HG02981 (cell line): ENCODE data around the gene SLC7A11.

Experiments
- ATAC-seq: cut with Tn5 transposase; IDR thresholded peaks from one replicate; pipeline ENCODE4 v1.9.1; 2021; ENCODE audit warnings: mild to moderate bottlenecking, moderate library complexity; ENCODE audit not compliant: unreplicated experiment

Gene SLC7A11

GRCh38 chr4:138242076-138242833 is at the start of gene SLC7A11:
Gene SLC7A11, minus strand, starts transcription at chr4:138242349. Its CDS starts 280 bp downstream, at chr4:138242069.
- peak; percentile 99 for ATAC-seq

DNA sequence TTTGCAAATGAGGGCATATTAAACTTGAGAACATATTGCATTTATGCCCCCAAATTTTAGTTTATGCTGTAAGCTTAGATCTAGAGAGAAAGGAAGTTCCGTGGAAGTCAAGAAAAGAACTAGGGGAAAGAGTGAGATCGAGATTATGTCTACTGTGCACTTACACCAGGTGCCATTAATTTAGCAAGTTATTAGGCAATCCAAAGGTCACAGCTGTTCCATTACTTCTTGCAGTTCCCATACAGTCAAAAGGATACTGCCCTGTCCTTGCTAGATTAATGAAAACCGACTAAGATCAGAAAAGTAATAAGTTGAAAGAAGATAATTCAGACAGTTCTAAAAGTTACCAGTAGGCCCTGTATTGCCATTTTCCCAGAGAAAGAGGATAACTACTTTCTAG is 49.3 kb upstream of the SLC7A11 start:
- no peak for ATAC-seq

DNA sequence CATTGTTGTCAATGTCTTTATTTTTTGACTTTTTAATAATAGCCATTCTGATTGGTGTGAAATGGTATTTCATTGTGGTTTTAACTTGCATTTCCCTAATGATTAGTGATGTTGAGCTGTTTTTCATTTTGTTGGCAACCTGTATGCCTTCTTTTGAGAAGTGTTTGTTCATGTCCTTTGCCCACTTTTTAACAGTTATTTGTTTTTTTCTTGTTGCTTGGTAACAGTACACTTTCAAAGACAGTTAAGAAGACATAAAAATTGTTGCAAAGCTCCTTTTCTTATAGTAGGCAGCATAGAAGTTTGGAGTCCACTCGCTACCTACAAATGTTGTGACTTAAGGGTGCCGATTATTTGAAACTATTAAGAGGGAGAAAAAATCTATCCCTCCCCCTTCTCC is 48.7 kb upstream of the SLC7A11 start:
- no peak for ATAC-seq

DNA sequence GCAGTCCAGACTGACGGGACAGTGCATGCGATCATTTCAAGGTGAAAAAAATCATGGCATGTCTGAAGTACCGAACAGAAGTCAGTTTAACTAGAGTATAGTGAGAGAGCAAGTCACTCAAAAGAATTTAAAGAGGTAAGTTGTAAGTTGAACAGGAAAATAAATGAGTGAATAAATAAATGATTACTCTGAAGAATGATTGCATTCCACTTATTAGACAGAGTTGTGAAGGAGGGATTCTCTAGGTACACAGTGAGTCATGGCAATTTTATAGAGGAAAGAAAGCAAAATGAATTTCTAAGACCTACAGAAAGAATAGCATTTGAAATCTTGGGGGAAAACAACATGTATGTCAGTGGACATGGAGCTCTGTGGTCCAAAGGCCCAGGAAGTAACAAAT is 37.1 kb upstream of the SLC7A11 start:
- no peak for ATAC-seq

DNA sequence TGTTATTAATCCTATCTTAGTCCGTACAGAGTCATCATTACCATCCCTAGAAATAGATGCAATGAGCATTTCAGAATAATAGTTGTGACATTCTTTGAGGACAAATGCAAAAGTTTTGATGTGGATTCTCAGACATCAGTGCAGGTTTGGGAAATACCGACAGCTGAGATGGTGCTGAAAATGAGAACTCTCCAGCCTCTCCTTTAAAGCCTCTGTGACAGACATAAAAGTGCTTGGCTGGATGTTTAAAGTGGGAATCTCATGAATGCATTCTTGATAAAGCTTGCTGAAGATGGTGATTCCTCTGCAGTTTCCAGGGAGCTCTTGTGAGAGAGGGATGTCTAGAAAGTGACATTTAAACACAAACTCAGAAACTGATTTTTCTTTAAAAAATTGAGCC is 35.0 kb upstream of the SLC7A11 start:
- no peak for ATAC-seq

DNA sequence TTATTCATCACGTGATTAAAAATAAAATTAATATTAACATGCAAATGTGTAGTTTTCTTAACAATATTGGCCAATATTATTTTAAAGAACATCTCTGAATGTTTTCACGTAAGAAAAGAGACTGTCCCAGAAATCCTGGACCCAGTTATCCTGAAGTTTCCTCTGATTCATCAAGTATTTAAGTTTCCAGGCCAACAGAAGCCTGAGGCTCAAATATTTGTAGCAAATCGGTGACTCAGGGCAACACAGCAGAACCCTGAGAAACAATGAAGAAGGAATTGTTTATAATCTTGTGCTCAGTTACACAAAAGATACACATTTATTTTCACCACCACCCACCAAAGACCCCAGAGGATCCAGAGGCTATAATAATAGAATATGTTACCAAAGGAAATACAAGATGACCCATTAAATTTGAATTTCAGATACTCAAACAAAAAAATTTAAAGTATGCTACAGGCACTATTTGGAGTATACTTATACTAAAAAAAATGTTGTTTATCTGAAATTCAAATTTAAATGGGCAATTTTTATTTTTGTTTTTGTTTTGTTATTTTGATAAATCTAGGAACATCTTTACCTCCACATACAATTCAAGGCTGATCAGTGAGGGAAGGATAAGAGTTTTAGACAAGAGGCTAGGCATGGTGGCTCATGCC is 33.9 kb upstream of the SLC7A11 start:
- no peak for ATAC-seq

DNA sequence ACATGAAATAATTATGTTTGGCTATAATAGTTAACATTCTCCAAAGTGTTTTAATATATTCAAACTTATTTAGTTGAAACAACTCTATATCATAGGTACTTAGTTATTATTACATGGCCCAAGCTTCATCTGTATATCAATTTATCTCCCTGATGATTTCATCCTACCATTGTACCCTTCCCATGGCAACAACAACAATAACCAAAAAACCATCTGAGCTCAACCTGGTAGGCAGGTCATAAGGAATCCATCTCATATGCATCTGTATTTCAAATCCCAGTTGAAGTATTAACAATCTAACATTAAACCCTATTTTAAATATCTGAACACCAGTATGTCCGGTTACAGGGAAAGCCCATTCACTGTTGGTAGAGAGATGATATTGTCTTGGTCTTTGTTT is 33.1 kb upstream of the SLC7A11 start:
- ATAC-seq = no peak

- ATAC-seq = no peak
Observed at GRCh38 chr4:138269175-138269574, 27.0 kb upstream of the SLC7A11 start.

DNA sequence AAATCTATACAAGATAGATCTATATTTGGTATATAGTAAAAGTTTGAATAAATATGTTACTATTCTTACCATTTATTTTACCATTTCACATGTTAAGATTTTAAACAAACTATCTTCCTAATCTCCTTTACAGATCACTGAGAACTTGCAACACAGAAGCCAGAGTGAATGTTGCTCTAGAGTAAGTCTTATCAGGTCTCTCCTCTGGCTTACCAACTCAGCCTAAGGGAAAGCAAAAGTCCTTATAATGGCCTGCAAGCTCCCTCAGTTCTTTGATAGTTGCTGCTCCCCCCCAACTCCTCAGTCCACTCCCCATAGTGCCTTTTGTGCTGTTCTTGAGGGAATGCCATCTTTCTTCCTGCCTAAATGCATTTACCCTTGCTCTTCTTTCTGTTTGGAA is 25.7 kb upstream of the SLC7A11 start:
- ATAC-seq = no peak

- no peak for ATAC-seq
Observed at GRCh38 chr4:138266948-138267347, 24.8 kb upstream of the SLC7A11 start.

DNA sequence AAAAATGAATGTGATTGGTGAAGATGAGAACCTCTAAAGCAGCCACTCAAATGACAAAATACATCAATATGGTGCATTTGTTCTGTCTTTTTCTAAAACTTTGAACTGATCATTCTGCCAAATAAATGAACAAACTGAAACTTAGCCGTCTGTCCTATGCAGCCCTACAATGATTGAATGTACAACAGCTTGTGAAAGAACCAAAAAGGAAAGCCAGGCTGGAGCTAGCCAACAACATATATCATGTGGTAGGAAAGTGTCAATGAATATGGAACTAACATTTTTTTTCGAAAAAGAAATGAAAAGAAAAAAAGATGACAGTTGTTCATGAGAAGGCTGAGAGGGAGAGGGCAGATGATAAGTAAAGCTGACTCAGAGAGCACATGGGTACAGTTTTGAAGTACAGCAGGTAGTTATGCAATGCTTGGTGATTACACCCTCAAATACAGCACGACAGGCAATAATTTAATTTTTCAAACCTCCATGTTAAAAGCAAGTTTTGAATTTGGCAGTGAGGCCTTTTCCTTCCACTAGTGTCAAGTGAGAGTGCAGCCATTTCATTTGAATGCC is 21.2 kb upstream of the SLC7A11 start:
- ATAC-seq = no peak

DNA sequence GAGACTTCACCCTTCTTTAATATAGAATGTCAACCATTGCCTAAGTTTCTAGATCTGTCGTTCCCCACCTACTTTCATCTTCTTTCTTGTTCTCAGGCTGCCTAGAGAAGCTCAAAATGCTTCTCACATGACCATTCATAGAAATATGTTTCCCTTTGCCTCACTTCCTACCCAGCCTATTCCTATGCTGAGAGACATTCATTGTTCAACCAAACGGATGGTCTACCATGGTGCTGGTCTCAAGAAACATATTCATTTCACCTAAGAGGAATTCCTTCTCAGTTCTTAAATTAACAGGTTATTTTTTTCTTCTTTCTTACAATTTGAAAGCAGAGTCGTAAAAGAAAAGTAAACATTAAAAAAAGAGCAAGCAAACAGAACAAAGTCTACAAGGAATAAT is 20.3 kb upstream of the SLC7A11 start:
- ATAC-seq = no peak

GRCh38 chr4:138262030-138262429 is 19.9 kb upstream of the SLC7A11 start:
- ATAC-seq = no peak

- ATAC-seq = no peak
Observed at GRCh38 chr4:138259824-138260223, 17.7 kb upstream of the SLC7A11 start.

DNA sequence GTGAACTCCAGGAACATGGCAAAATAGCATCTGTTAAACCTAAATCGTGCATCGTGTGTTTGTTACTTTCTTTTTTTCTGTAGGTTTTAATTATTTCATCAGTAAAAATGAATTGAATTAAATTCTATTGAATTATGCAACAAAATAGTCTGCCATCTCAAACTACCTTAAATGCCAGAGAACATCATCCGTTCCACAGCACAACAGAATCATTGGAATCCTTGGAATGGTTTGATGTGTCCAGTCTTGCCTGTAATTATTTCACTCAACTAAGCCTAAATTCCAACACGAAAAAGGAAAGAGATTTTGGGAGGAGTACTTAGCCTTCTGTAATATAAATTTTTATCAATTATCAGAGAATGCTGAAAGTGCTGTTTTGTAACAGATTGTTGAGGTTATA is 17.1 kb upstream of the SLC7A11 start:
- ATAC-seq = no peak

DNA sequence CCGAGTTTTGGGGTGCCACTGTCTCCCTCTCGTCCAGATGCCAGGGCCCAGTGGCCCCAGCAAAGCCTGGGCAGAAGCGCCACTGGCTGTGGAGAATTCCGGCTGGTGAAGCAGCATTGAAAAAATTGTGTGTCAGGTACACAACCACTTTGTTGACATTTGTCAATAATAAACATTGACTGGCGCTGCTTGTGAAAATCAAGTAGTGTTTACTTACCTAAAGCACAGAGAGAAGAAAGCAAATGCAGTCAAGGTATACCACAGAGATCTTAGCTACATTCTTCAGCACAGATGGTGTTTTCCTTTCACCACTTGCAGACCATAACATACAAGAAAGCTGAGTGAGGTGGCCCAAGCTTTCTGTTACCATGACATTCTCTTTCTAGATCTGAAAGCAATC is 14.5 kb upstream of the SLC7A11 start:
- no peak for ATAC-seq

- ATAC-seq = no peak
Observed at GRCh38 chr4:138255917-138256597, 13.9 kb upstream of the SLC7A11 start.

- no peak for ATAC-seq
Observed at GRCh38 chr4:138252551-138252950, 10.4 kb upstream of the SLC7A11 start.

DNA sequence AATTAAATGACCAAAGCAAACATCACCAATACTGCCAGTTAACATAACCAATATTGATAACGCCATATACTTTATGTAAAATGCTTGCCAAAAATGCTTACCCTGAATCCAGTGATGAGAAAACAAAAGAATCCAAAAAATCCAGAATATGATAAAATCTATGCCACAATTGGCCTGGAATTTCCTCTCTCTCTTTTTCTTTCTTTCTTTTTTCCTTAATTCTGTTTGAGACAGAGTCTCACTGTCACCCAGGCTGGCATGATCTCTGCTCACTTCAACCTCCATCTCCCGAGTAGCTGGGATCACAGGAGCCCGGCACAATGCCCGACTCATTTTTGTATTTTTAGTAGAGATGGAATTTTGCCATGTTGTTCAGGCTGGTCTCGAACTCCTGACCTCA is 9.8 kb upstream of the SLC7A11 start:
- ATAC-seq = no peak

DNA sequence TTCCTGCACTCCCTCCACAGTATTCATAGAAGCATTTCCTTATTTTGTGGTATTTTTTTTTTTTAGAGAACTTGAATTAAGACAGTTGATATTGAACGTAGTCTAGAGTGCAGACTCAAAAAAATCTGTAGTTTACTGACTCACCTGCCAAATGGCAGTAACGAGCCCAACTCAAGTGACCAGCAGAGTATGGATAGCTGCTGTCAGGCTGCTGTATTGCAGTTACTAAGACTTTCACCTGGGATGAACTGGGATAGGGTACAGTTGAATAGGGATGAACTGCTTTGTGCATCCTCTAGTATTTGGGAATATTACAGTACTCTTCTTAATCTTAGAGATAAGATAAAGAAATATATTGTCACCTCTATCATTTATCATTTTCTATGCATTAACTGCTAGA is 7.0 kb upstream of the SLC7A11 start:
- ATAC-seq = no peak

DNA sequence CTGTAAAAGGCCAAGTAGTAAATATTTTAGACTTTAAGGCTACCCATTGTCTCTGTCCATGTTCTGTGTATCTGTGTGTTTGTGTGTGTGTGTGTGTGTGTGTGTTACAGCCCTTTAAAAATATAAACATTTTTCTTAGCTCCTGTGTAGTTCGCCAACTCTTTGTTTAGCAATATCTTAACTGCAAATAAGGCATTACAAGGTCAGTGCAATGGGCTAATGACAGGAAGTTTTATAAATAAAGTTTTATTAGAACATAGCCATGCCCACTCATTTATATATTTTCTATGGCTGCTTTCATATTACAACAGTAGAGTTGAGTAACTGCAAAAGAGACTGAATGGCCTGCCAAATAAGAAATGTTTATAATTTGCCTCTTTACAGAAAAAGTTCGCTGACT is 5.9 kb upstream of the SLC7A11 start:
- no peak for ATAC-seq

DNA sequence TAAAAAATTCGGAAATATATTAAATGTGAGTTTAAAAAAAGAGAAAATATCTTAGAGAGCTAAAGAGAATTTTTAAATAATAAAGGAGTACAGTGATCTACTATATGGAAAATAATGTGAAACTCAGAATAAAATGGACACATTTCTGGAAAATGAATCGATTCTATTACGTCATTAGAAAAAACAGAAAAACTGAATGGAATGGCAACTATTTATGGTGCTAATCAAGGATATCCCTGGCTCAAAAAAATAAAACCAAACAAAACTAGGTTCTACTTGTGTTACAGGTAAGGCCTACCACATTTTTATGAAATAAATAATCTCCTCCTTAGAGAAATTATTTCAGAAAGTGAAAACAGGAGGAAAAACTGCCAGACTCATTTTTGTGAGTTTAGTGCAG is 5.5 kb upstream of the SLC7A11 start:
- no peak for ATAC-seq
